GM10248 (cell line): ENCODE measurements around the gene POLR3E.

Experiments
- CTCF ChIA-PET: fragments of 300-600 bp; sonication (Branson Sonifier 250); formaldehyde crosslinking; extraction: SDS; loops from one replicate; lab custom pipeline; 2021; ENCODE audit warnings: antibody characterized with exemption; lab: Yijun Ruan, JAX
- POLR2A ChIA-PET: fragments of 350-650 bp; sonication (Branson Sonifier 250); formaldehyde crosslinking; extraction: SDS; loops from one replicate; lab custom pipeline; 2020; ENCODE audit warnings: antibody characterized with exemption; lab: Yijun Ruan, JAX
- DNase-seq: peaks from one replicate; pipeline ENCODE4 v3.0.0; 2012; ENCODE audit errors: extremely low spot score
- TF ChIP-seq, protein P1 (sequence below): IDR thresholded peaks from 2 replicates; pipeline ENCODE4 v1.5.1; 2012; ENCODE audit warnings: mild to moderate bottlenecking, low read depth; ENCODE audit errors: extremely low read depth, missing control alignments, control extremely low read depth

The POLR3E gene

DNA sequence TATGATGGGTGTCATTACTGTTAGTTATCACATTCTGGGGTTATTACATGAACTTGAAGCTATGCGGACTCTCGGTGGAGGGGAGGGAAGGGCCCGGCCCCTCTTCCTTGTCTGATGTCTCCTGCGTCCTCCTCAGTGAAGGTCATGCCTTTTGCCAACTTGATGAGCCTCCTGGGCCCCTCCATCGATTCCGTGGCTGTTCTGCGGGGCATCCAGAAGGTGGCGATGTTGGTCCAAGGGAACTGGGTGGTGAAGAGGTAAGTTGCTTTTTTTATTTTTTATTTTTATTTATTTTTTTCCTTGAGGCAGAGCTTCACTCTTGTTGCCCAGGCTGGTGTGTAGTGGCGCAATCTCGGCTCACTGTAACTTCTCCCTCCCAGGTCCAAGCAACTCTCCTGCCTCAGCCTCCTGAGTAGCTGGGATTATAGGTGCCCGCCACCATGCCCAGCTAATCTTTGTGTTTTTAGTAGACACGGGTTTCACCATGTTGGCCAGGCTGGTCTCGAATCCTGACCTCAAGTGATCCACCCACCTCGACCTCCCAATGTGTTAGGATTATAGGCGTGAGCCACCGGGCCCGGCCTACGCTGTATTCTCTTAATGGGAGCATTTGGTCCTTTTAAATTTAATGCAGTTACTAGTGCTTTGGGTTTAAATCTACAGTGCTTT is 21.6 kb downstream of the POLR3E start:
- ChIA-PET POLR2A (no interaction called here), CTCF (interaction anchor here (1.2 to 2.6 kb wide), 13 partner anchors 9 to 123 kb away, joined by 3 to 12 read pairs (median 4); no protein-coding TSS in a partner anchor)
- TF ChIP-seq, protein P1, sequence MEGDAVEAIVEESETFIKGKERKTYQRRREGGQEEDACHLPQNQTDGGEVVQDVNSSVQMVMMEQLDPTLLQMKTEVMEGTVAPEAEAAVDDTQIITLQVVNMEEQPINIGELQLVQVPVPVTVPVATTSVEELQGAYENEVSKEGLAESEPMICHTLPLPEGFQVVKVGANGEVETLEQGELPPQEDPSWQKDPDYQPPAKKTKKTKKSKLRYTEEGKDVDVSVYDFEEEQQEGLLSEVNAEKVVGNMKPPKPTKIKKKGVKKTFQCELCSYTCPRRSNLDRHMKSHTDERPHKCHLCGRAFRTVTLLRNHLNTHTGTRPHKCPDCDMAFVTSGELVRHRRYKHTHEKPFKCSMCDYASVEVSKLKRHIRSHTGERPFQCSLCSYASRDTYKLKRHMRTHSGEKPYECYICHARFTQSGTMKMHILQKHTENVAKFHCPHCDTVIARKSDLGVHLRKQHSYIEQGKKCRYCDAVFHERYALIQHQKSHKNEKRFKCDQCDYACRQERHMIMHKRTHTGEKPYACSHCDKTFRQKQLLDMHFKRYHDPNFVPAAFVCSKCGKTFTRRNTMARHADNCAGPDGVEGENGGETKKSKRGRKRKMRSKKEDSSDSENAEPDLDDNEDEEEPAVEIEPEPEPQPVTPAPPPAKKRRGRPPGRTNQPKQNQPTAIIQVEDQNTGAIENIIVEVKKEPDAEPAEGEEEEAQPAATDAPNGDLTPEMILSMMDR = peak; percentile 60
- peak; percentile 51 for DNase-seq

DNA sequence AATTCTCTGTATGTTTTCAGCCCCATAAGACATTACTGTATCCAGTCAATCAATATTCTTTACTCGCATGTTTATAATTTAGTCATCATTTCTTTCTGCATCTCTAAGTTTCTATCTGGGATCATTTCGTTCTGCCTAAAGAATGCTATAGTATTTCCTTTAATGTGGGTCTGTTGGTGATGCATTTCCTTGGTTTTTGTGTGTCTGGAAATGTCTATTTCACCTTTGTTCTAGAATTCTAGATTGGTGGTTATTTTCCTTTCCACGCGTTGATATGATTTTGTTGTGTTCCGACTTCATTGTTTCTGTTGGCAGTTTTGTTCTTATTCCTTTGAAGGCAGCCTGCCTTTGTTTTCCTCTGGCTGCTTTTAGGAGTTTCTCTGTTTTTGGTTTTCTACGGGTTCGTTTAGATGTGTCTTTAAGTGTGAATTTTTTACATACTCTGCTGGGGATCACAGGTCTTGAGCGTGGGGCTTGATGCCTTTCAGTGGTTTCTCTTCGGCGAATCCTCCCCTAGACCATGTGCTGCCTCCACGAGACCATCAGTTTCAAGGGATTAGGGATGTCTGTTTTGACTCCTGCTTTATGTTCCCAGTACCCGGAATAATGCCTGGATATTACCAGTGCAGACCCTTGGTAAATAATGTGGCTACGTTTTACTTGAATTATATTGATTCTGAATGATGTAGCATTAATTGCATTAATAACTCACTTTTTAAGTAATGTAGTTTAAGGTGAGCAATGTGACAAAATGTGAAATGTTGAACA is 23.5 kb downstream of the POLR3E start:
- TF ChIP-seq, protein P1 = no peak
- POLR2A ChIA-PET = no interaction called here
- CTCF ChIA-PET = interaction anchor here (0.6 to 2.6 kb wide), 23 partner anchors 9 to 123 kb away, joined by 3 to 11 read pairs (median 4); partner anchors contain the start of gene CDR2
- no peak for DNase-seq

DNA sequence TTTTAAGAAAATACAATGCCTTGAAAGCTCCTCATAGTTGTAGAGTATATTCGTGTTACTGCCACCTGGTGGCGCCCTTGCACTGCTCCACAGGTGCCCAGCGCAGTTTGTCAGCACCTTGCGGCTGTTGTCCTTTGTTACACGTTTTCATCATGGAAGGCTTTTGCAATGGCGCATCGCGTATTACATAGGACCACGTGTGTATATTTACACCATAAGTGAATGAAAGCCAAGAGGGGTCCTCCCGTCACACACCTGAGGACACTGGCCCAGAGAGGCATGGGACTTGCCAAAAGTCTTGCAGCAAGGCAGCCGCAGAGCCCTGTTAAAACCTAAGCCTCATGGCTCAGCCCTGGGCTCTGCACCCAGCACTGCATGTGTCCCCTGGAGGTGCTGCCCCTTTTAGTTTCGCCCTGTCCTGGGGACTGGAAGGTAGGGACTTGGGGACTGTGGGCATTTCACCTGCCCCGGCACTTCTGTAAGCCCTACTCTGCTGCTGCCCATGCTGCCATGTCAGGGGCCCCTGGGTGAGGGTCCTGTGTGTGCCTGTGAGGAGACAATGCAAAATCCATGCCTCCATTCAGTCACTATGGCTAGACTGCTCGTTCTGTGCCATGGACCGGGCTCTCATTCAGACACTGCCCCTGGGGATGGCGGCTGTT is 24.3 kb downstream of the POLR3E start:
- TF ChIP-seq, protein P1 = peak; percentile 75
- peak; percentile 79 for DNase-seq
- ChIA-PET POLR2A (no interaction called here), CTCF (interaction anchor here (0.6 to 1.6 kb wide), 22 partner anchors 9 to 124 kb away, joined by 3 to 11 read pairs (median 4); partner anchors contain the start of gene CDR2)

DNA sequence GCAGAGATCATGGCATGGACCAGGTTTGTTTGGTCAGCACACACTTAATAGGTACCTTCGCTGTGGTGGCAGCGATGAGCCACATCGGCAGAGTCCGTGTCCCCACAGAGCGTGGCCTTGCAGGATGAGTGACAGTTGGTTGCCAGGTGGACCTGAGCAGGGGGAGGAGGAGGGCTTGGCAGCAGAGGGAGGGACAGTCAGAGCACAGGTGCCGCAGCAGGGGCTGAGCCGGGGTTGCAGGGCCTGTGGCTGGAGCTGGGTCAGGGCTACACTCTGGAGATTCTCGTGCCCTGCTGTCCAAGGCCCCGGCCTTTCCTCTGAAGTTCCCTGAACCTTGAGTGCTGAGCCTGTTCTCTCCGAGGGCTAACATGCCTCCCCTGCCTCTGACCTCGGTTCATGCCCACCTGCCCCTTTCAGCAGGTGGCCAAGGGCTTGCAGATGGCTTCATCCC is 24.8 kb downstream of the POLR3E start:
- POLR2A ChIA-PET = no interaction called here
- TF ChIP-seq, protein P1 = no peak
- no peak for DNase-seq
- CTCF ChIA-PET = interaction anchor here (0.6 to 1.6 kb wide), 3 partner anchors 8 to 16 kb away, joined by 4 to 9 read pairs (median 8); no protein-coding TSS in a partner anchor

DNA sequence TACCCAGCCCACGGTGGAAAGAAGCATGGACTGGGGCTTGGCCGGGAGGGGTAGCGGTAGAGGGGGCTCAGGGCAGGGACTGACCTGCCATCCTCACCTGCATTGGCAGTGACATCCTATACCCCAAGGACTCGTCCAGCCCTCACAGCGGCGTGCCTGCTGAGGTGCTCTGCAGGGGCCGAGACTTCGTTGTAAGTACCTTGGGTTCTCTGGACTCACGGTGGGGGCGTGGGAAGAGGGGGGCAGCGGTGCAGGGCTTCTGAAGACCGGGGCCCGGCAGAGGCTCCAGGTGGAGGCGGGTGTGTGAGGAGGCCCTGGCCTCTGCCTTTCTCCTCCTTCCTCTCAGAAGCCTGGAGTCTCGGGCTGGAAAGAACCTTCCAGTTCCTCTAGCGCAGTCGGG is 25.5 kb downstream of the POLR3E start:
- POLR2A ChIA-PET = no interaction called here
- DNase-seq = no peak
- TF ChIP-seq, protein P1 = no peak
- CTCF ChIA-PET = no interaction called here
